Osteocyte (in vitro differentiated cells): ENCODE data around the gene SMOC2. TPM values are rescaled to one million over a fixed set of nuclear protein-coding genes. Genes with fewer than 3 reads are reported as not detected.

ENCODE experiments used
- DNase-seq: peaks from one replicate; pipeline ENCODE4 v3.0.0; 2021; ENCODE audit warnings: mixed read lengths; ENCODE audit not compliant: unreplicated experiment; ENCODE audit errors: extremely low spot score
- H3K27ac Mint-ChIP-seq: one replicate; pipeline ENCODE4 v1.8.0; 2021; ENCODE audit warnings: mild to moderate bottlenecking, mixed read lengths; ENCODE audit not compliant: unreplicated experiment
- H3K27me3 Mint-ChIP-seq: one replicate; pipeline ENCODE4 v1.8.0; 2021; ENCODE audit warnings: mixed read lengths; ENCODE audit not compliant: unreplicated experiment
- H3K36me3 Mint-ChIP-seq: one replicate; pipeline ENCODE4 v1.8.0; 2021; ENCODE audit warnings: mixed read lengths; ENCODE audit not compliant: unreplicated experiment
- H3K4me1 Mint-ChIP-seq: one replicate; pipeline ENCODE4 v1.8.0; 2021; ENCODE audit warnings: mixed read lengths; ENCODE audit not compliant: unreplicated experiment
- H3K4me3 Mint-ChIP-seq: one replicate; pipeline ENCODE4 v1.8.0; 2021; ENCODE audit warnings: mild to moderate bottlenecking, moderate library complexity, mixed read lengths; ENCODE audit not compliant: unreplicated experiment
- H3K9me3 Mint-ChIP-seq: one replicate; pipeline ENCODE4 v1.8.0; 2021; ENCODE audit warnings: mixed read lengths; ENCODE audit not compliant: unreplicated experiment
- total RNA-seq: library from RNA; stranded (reverse); gene quantifications from 2 replicates; pipeline ENCODE4 v1.2.1, GENCODE V29; 2021
- TF ChIP-seq, protein P1 (sequence below): fragments of 200-600 bp; sonication (generic); IDR thresholded peaks from 2 replicates; pipeline ENCODE4 v1.5.0; 2021; ENCODE audit warnings: antibody characterized with exemption, mild to moderate bottlenecking, moderate library complexity

SMOC2 gene
- total RNA-seq, 1 donor from 2014 or later = 11.6 TPM

GRCh38 chr6:168538892-168539811, 98.2 kb downstream of the SMOC2 start:
- Mint-ChIP-seq H3K27ac (no peak overlapping the region), H3K4me1 (peaks cover 15% of the 10 kb centered on the region), H3K36me3 (no peaks in the 10 kb centered on the region), H3K27me3 (peaks cover 3% of the 10 kb centered on the region), H3K4me3 (no peak overlapping the region), H3K9me3 (no peaks in the 10 kb centered on the region)
- DNase-seq = peak; percentile 63
- TF ChIP-seq, protein P1, sequence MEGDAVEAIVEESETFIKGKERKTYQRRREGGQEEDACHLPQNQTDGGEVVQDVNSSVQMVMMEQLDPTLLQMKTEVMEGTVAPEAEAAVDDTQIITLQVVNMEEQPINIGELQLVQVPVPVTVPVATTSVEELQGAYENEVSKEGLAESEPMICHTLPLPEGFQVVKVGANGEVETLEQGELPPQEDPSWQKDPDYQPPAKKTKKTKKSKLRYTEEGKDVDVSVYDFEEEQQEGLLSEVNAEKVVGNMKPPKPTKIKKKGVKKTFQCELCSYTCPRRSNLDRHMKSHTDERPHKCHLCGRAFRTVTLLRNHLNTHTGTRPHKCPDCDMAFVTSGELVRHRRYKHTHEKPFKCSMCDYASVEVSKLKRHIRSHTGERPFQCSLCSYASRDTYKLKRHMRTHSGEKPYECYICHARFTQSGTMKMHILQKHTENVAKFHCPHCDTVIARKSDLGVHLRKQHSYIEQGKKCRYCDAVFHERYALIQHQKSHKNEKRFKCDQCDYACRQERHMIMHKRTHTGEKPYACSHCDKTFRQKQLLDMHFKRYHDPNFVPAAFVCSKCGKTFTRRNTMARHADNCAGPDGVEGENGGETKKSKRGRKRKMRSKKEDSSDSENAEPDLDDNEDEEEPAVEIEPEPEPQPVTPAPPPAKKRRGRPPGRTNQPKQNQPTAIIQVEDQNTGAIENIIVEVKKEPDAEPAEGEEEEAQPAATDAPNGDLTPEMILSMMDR = no peak

GRCh38 chr6:168540713-168541291, 99.8 kb downstream of the SMOC2 start:
- TF ChIP-seq, protein P1 = no peak
- peaks cover 26% of the 10 kb centered on the region for H3K4me1 Mint-ChIP-seq

DNA sequence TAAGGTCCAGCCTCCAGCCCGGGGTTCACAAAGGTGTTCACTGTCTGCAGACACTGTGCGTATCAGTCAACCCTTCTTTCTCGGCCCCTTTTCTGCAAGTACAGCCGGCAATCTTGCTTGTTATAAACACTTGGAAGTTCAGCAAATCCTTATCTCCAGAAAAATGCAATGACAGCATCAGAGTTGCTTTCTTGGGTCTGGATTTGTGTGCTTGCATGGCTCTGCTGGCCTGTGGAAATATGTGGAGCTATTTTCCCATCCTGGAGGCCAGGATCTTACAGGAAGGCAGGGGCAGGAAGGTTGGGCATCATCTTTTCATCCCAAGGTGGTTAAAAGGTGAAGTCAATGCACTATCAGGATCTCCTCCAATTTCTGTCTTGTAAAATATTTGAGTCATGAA, 100.3 kb downstream of the SMOC2 start:
- Mint-ChIP-seq H3K36me3 (no peaks in the 10 kb centered on the region), H3K4me3 (no peak overlapping the region), H3K4me1 (peaks cover 31% of the 10 kb centered on the region), H3K9me3 (no peaks in the 10 kb centered on the region), H3K27me3 (no peaks in the 10 kb centered on the region), H3K27ac (peak overlapping the region; percentile 2)
- TF ChIP-seq, protein P1 = no peak
- DNase-seq = no peak

More at GRCh38 chr6:168540713-168541291, 99.8 kb downstream of the SMOC2 start:
- no peaks in the 10 kb centered on the region for H3K9me3 Mint-ChIP-seq
- H3K27me3 Mint-ChIP-seq = no peaks in the 10 kb centered on the region
- H3K36me3 Mint-ChIP-seq = no peaks in the 10 kb centered on the region
- H3K27ac Mint-ChIP-seq = no peak overlapping the region
- DNase-seq = no peak
- no peak overlapping the region for H3K4me3 Mint-ChIP-seq

DNA sequence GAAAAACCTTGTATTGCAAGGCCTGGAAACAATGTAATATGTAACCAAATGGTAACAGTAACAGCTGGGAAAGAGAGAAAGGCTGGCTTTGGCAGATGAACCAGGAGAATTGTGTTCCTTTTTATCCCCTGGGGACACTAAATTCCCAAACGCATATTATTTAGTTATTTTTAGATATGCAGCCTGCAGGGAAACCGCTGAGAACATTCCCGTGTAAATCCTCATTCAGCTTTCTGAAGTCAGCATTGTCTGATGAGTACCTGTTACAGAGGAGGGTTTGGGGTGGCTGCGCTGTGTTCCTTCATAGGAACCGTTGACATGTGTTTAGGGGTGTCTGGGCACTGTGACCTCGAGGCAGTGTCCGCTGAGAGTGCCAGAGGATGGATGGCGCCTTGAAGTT, 101.3 kb downstream of the SMOC2 start:
- peaks cover 35% of the 10 kb centered on the region for H3K4me1 Mint-ChIP-seq
- H3K4me3 Mint-ChIP-seq = no peak overlapping the region
- H3K36me3 Mint-ChIP-seq = no peaks in the 10 kb centered on the region
- no peaks in the 10 kb centered on the region for H3K9me3 Mint-ChIP-seq
- H3K27ac Mint-ChIP-seq = peak overlapping the region; percentile 2
- no peak for DNase-seq
- TF ChIP-seq, protein P1 = no peak
- H3K27me3 Mint-ChIP-seq = no peaks in the 10 kb centered on the region

GRCh38 chr6:168545428-168545827, 104.4 kb downstream of the SMOC2 start:
- Mint-ChIP-seq H3K36me3 (no peaks in the 10 kb centered on the region), H3K9me3 (no peaks in the 10 kb centered on the region), H3K27me3 (no peaks in the 10 kb centered on the region), H3K4me3 (no peak overlapping the region), H3K4me1 (peaks cover 35% of the 10 kb centered on the region), H3K27ac (peak overlapping the region; percentile 75)
- TF ChIP-seq, protein P1 = no peak
- no peak for DNase-seq
